ENCODE results near the gene SPTB. TPM values are rescaled to one million over a fixed set of nuclear protein-coding genes. Genes with fewer than 3 reads are reported as not detected.

SPTB gene
- total and polyA plus RNA-seq, 10 donors, result 0.06 to 20.9 (median 3.9) TPM

DNA sequence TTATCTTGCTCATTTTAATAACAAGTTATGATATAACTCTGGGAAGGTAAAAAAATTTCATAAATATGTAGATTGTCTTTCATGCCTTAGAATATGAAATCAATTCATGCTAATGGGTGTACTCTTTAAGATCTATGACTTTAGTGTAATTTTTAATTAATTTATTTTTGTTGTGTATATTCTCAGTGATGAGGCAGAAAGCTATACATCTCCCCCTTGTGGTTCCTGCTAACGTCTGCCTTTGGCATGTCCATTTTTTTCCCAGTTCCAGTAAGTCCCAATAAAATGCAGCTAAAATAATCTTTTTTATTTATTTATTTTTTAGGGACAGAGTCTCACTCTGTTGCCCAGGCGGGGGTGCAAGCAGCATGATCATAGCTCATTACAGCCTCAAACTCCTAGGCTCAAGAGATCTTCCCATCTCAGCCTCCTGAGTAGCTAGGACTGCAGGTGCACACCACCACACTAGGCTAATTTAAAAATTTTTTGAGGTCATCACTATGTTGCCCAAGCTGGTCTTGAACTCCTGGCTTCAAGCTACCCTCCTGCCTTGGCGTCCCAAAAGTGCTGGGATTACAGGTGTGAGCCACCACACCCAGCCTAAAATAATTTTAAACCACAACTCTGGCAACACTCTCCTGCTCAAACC, 31.3 kb upstream of the SPTB start:
- Histone ChIP-seq H3K9me3 (no peaks in the 10 kb centered on the region), H3K27ac (no peak overlapping the region), H3K27me3 (replicated peaks in 1 of 7) (no peaks in the 10 kb centered on the region), H3K36me3 (no peaks in the 10 kb centered on the region), H3K4me1 (peaks cover 10 to 25% (median 14%) of the 10 kb centered on the region in 6 donors), H3K4me3 (no peak overlapping the region)
- no peak for DNase-seq
- intact Hi-C loops (cut with DNase I; ENCODE audit: low total_unique reads), result no loop called here
- WGBS, 5 donors, result 26 to 44% (median 35%) methylated on average over 3 of the region's 3 CpGs
- TF ChIP-seq, protein P1, sequence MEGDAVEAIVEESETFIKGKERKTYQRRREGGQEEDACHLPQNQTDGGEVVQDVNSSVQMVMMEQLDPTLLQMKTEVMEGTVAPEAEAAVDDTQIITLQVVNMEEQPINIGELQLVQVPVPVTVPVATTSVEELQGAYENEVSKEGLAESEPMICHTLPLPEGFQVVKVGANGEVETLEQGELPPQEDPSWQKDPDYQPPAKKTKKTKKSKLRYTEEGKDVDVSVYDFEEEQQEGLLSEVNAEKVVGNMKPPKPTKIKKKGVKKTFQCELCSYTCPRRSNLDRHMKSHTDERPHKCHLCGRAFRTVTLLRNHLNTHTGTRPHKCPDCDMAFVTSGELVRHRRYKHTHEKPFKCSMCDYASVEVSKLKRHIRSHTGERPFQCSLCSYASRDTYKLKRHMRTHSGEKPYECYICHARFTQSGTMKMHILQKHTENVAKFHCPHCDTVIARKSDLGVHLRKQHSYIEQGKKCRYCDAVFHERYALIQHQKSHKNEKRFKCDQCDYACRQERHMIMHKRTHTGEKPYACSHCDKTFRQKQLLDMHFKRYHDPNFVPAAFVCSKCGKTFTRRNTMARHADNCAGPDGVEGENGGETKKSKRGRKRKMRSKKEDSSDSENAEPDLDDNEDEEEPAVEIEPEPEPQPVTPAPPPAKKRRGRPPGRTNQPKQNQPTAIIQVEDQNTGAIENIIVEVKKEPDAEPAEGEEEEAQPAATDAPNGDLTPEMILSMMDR (IDR thresholded peaks at IDR 0.05 in 8 of 11, conservative IDR thresholded peaks at IDR 0.05 in 3 of 11), result peak in 4 of 11 experiments; percentile 16 to 42 (median 22)
- TF ChIP-seq POLR2AphosphoS5 (IDR thresholded peaks at IDR 0.05), result no peak

DNA sequence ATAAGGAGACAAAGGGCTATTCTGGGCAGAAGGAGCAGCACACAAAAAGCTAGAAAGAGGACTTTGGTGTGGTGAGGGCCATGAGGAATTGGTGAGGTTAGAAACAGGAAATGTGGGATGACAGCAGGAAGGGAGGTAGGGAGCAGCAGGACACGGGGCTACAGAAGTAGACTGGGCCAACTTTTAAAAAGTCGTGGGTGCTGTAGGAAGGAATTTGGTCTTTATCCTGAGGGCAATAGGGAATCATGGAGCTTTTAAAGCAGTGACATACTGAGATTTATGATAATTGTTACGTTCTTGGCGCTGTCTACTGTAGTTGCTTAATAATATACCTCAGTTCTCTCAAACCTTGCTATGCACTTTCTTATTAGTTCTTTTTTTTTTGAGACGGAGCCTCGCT, 26.3 kb upstream of the SPTB start:
- no peaks in the 10 kb centered on the region for H3K9me3 ChIP-seq
- peaks cover 0 to 10% (median 0%) of the 10 kb centered on the region in 6 donors for H3K4me1 ChIP-seq
- 34 to 55% (median 48%) methylated on average over 6 of the region's 6 CpGs for WGBS, 5 donors
- no peaks in the 10 kb centered on the region for H3K27me3 ChIP-seq (replicated peaks in 1 of 7)
- H3K27ac ChIP-seq, result no peak overlapping the region
- intact Hi-C loops (cut with DNase I; ENCODE audit: low total_unique reads), result no loop called here
- H3K4me3 ChIP-seq, result no peak overlapping the region
- TF ChIP-seq POLR2AphosphoS5 (IDR thresholded peaks at IDR 0.05), result no peak
- no peak for TF ChIP-seq POLR2A (IDR thresholded peaks at IDR 0.05)
- TF ChIP-seq, protein P1 (IDR thresholded peaks at IDR 0.05 in 8 of 11, conservative IDR thresholded peaks at IDR 0.05 in 3 of 11), result no peak
- no peaks in the 10 kb centered on the region for H3K36me3 ChIP-seq
- DNase-seq, result no peak

DNA sequence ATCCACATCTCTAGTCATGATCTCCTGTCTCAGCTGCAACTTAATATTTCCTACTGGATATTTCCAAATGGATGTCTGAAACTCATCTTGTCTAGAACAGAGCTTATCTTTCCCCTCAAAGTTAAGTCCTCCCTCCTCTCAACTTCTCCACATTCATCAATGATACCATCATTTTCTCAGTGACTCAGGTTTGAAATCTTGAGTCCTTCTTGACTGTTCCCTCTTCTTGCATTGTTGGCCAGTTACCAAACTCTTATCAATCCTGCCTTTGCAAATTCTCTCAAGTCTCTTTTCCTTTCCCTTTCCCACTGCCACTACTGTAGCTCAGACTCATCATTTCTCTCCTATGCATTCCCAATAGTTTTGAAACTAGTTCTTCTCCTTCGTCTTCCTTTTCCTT, 20.3 kb upstream of the SPTB start:
- DNase-seq, result no peak
- Histone ChIP-seq H3K9me3 (no peaks in the 10 kb centered on the region), H3K4me3 (no peak overlapping the region), H3K27me3 (replicated peaks in 1 of 7) (no peaks in the 10 kb centered on the region), H3K4me1 (no peaks in the 10 kb centered on the region), H3K36me3 (no peaks in the 10 kb centered on the region), H3K27ac (no peak overlapping the region)
- WGBS, 5 donors, result 66 to 87% (median 74%) methylated on average over 1 of the region's 1 CpG
- TF ChIP-seq POLR2AphosphoS5 (IDR thresholded peaks at IDR 0.05) (no peak), POLR2A (IDR thresholded peaks at IDR 0.05) (no peak)
- TF ChIP-seq, protein P1 (IDR thresholded peaks at IDR 0.05 in 8 of 11, conservative IDR thresholded peaks at IDR 0.05 in 3 of 11), result no peak
- intact Hi-C loops (cut with DNase I; ENCODE audit: low total_unique reads), result no loop called here

DNA sequence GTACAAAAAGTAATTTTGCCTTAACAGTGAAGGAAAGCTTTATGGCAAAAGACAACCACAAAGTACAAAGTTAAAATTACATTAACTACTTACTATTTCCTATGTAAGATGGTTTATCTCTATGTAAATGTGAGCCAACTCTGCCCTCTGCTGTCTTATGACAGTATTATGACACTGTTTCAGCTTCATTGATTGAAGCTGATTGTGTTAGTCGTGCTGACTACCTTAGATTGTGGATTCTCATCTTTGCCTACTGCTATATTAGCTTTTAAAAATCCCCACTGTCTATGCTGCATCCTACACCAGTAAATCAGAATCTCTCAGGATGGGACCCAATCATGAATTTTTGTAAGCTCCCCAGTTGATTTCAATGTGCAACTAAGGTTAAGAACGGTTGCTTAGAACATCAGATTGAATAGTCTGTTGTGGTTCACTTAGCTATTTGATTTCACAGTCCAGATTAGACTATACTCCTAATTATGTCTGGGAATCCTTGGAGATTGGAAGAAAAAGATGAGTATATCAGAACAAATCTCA, 12.2 kb upstream of the SPTB start:
- H3K4me1 ChIP-seq, result no peaks in the 10 kb centered on the region
- WGBS, 5 donors, result 48 to 50% (median 50%) methylated on average over 2 of the region's 2 CpGs
- H3K9me3 ChIP-seq, result no peaks in the 10 kb centered on the region
- no peaks in the 10 kb centered on the region for H3K36me3 ChIP-seq
- TF ChIP-seq POLR2A (IDR thresholded peaks at IDR 0.05), result no peak
- TF ChIP-seq, protein P1 (IDR thresholded peaks at IDR 0.05 in 8 of 11, conservative IDR thresholded peaks at IDR 0.05 in 3 of 11), result peak in 10 of 11 experiments; percentile 25 to 76 (median 61)
- no peak overlapping the region for H3K27ac ChIP-seq
- H3K4me3 ChIP-seq, result no peak overlapping the region
- intact Hi-C loops (cut with DNase I; ENCODE audit: low total_unique reads), result loop anchor here (5.0 kb wide), 2 partner anchors 70 to 220 kb away; no protein-coding TSS in a partner anchor
- peaks cover 0 to 16% (median 0%) of the 10 kb centered on the region in 7 donors for H3K27me3 ChIP-seq (replicated peaks in 1 of 7)
- DNase-seq, result no peak
